LNCAP (cell line): ENCODE data around the gene LSMEM2.
A peak's percentile ranks its signal among the peaks of the same experiment; 100 is the strongest.

Experiments
- CTCF ChIP-seq: fragments of 450-650 bp; IDR thresholded peaks from 2 replicates; pipeline ENCODE4 v1.5.1; 2017; ENCODE audit warnings: mild to moderate bottlenecking

LSMEM2 gene

DNA sequence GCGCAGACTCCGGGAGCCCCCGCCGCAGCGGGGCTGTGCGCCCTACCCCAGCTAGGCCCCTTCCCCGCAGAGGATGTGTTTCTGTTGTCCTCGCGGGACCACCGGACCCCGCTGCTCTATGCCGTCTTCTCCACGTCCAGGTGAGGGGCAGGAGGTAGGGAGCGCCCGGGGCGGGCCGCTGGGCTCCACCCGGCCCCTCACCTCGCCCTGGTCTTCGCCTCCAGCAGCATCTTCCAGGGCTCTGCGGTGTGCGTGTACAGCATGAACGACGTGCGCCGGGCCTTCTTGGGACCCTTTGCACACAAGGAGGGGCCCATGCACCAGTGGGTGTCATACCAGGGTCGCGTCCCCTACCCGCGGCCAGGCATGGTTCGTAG is 5.2 kb upstream of the LSMEM2 start:
- no peak for TF ChIP-seq CTCF

- peak; percentile 84 for TF ChIP-seq CTCF
Observed at GRCh38 chr3:50274371-50275104, 4.3 kb upstream of the LSMEM2 start.

- TF ChIP-seq CTCF: no peak
Observed at GRCh38 chr3:50275141-50275995, 3.5 kb upstream of the LSMEM2 start.

DNA sequence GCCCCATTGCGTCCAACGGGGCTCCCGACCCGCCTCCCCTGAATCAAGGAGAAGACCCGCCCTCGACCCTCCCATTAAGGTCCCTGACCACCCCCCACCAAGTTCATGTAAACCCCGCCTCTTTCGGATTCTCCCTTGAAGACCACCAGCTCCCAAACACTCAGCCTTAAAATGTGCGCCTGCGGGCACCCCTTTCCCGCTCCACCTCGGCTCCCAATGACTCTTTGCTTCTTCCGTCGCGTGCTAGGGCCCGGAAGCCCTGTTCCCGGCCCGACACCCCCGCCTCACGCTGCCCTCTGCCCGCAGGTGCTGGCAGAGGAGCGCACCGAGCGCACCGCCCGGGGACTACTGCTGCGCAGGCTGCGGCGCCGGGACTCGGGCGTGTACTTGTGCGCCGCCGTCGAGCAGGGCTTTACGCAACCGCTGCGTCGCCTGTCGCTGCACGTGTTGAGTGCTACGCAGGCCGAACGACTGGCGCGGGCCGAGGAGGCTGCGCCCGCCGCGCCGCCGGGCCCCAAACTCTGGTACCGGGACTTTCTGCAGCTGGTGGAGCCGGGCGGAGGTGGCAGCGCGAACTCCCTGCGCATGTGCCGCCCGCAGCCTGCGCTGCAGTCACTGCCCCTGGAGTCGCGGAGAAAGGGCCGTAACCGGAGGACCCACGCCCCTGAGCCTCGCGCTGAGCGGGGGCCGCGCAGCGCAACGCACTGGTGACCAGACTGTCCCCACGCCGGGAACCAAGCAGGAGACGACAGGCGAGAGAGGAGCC is 2.7 kb upstream of the LSMEM2 start:
- no peak for TF ChIP-seq CTCF

DNA sequence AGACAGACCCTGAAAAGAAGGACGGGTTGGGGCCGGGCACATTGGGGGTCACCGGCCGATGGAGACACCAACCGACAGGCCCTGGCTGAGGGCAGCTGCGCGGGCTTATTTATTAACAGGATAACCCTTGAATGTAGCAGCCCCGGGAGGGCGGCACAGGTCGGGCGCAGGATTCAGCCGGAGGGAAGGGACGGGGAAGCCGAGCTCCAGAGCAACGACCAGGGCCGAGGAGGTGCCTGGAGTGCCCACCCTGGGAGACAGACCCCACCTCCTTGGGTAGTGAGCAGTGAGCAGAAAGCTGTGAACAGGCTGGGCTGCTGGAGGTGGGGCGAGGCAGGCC is 2.2 kb upstream of the LSMEM2 start:
- no peak for TF ChIP-seq CTCF

GRCh38 chr3:50278123-50278879 is 586 bp upstream of the LSMEM2 start:
- no peak for TF ChIP-seq CTCF
